ENCODE measurements around the gene IL1R2.

- TF ChIP-seq CTCF (IDR thresholded peaks at IDR 0.05; ENCODE audit: low read depth, low read length, poor library complexity, severe bottlenecking) = no peak
- TF ChIP-seq EZH2phosphoT487 (IDR thresholded peaks at IDR 0.05; ENCODE audit: borderline replicate concordance, low read length) = no peak
Measured at GRCh38 chr2:102015399-102015798, 23.6 kb downstream of the IL1R2 start.
